IPS DF 4.7 (cell line): ENCODE measurements around the gene TUBD1.
"Not testable (repeated sequence)": the region's sequence is repeated elsewhere in the genome, so short reads cannot be mapped to it uniquely, and the experiment has no call there.

Experiments
- DNase-seq: peaks from one replicate; pipeline ENCODE4 v3.0.0-alpha.2; 2013; ENCODE audit warnings: low spot score; ENCODE audit errors: extremely low read depth

The TUBD1 gene

DNA sequence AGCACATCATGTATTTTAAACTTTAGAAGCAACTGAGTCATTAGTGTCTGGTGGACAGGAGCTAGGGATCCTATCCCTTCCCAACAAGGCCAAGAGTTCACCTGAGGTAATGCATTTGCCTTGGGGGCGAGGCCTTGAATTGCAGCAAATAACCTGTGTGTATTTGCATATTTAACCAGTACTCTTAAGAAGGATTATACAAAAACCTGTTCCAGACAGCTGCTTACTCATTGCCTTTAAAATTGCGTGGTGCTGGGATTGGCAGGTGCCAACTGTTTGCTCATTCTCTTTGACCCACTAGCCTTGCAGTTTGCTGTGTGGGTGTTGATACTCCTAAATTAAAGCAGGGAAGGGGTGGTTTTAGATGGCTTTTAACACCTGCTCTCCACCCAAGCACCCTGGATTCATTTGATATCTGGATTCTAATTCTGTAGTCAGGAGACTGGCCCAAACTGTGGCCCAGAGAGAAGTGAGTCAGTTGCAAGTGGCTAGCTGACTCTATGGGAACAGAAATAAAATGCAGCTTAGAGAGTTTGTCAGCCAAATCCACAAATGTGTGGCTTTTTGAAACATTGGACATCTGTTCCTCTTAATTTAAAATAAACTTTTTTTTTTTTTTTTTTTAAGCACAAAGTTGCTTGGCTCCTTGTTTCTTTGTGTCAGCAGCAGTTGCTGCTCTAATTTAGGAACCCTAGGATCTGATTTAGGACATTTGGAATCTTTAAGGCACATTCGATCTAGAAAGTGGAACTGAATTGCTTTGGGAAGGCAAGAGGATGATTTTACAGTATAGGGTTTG is 46.9 kb downstream of the TUBD1 start:
- no peak for DNase-seq

DNA sequence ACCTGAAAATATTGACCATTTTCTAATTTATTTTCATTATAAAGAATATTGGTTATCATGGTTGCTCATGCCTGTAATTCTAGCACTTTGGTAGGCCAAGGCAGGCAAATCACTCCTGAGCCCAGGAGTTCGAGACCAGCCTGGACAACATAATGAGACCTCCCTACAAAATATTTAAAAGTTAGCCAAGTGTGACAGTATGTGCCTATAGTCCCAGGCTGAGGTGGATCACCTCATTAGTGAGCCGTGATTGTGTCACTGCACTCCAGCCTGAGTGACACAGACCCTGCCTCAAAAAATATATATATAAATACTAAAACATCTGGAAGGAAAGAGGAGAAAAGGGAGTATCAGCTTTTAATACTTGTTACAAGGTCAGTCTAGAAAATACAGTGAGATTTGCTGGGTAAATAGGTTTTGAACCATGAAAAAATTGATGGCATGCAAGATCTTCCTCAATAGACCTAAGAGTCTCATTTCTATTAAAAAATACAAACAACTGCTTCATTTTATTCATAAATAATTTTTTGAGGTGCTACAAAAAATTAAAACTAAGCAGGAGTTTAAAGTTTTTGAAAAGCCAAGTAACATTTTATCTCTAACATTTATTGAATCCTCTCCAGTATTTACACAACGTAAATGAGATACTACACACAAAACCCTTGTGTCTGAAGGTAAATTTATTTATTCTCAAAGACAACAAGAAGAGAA is 47.7 kb downstream of the TUBD1 start:
- DNase-seq: no peak

DNA sequence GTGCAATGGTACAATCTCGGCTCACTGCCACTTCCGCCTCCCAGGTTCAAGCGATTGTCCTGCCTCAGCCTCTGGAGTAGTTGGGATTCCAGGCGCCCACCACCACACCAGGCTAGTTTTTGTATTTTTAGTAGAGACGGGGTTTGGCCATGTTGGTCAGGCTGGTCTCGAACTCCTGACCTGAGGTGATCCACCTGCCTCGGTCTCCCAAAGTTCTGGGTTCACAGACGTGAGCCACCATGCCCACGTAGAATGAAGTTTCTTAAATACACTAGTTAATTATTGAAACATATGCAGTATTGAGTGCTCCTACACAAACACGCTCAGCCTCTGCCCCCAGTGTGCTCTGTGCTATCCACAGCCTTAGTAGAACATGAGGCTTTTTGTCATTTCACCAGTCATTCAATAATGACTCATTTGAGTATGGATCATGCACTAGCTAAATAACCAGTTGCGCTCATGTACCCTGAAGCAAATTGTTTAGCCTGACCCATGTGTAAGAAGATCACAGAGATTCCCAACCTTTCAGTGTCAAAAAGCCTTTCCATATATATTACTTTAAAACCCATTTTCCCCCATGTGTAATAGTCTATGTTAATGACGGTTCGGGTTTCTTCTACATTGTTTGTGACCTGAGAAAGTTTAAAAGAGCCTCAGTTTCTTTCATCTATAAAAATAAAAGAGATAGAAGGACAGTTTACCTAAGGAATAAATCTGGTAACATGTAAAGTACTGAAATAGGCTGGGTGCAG is 49.7 kb downstream of the TUBD1 start:
- no peak for DNase-seq

DNA sequence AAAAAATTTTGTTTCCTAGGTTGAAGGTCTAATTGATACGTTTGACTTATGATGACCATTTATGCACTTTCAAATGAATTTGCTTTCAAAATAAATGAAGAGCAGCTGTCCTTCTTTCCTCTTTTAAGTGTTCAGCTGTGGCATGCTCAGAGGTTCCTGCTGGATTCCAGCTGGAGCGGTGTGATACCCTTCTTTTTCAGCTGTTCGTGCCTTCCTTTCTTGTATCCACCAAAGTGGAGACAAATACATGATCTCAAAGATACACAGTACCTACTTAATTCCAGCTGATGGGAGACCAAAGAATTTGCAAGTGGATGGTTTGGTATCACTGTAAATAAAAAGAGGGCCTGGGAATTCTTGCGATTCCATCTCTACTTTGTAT is 50.9 kb downstream of the TUBD1 start:
- DNase-seq: not testable (repeated sequence)

DNA sequence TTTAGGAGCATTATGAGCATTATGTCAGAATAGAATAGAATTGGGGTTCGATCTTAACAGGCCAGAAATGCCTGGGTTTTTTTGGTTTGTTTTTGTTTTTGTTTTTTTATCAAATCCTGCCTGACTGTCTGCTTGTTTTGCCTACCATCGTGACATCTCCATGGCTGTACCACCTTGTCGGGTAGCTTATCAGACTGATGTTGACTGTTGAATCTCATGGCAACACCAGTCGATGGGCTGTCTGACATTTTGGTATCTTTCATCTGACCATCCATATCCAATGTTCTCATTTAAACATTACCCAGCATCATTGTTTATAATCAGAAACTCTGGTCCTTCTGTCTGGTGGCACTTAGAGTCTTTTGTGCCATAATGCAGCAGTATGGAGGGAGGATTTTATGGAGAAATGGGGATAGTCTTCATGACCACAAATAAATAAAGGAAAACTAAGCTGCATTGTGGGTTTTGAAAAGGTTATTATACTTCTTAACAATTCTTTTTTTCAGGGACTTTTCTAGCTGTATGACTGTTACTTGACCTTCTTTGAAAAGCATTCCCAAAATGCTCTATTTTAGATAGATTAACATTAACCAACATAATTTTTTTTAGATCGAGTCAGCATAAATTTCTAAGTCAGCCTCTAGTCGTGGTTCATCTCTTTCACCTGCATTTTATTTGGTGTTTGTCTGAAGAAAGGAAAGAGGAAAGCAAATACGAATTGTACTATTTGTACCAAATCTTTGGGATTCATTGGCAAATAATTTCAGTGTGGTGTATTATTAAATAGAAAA is 51.5 kb downstream of the TUBD1 start:
- DNase-seq: not testable (repeated sequence)

DNA sequence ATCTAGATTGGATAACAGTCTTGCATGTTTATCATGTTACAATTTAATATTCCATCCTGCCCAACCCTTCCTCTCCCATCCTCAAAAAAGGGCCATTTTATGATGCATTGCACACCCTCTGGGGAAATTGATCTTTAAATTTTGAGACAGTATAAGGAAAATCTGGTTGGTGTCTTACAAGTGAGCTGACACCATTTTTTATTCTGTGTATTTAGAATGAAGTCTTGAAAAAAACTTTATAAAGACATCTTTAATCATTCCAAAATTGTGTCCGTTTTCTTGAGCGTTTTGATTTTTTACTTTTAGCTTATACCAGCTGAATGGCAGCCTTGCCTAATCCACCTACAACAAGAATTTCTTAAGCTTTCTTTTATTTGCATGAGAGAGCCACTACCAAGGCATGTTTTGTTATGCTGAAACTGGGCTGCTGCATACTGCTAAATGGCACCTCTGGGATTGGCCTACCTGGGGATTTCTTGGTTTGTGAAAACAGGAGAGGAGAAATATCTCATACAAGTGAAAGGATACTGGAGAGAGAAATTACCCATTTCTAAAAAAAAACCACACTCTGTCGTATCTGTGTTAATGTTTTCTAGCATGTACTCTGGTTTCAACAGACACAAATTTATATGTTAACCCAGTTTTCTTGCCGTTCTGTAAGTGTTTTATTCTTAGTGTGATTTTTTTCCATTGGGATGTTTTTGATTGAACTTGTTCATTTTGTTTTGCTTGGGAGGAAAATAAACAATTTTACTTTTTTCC is 52.2 kb downstream of the TUBD1 start:
- no peak for DNase-seq

DNA sequence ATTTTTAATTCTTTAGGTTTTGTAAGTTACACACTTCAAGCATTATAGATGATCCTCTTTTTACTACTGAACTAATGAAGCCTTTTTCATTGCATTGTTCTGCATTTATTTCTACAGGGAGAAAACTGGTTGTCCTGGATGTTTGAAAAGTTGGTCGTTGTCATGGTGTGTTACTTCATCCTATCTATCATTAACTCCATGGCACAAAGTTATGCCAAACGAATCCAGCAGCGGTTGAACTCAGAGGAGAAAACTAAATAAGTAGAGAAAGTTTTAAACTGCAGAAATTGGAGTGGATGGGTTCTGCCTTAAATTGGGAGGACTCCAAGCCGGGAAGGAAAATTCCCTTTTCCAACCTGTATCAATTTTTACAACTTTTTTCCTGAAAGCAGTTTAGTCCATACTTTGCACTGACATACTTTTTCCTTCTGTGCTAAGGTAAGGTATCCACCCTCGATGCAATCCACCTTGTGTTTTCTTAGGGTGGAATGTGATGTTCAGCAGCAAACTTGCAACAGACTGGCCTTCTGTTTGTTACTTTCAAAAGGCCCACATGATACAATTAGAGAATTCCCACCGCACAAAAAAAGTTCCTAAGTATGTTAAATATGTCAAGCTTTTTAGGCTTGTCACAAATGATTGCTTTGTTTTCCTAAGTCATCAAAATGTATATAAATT is 53.0 kb downstream of the TUBD1 start:
- no peak for DNase-seq

DNA sequence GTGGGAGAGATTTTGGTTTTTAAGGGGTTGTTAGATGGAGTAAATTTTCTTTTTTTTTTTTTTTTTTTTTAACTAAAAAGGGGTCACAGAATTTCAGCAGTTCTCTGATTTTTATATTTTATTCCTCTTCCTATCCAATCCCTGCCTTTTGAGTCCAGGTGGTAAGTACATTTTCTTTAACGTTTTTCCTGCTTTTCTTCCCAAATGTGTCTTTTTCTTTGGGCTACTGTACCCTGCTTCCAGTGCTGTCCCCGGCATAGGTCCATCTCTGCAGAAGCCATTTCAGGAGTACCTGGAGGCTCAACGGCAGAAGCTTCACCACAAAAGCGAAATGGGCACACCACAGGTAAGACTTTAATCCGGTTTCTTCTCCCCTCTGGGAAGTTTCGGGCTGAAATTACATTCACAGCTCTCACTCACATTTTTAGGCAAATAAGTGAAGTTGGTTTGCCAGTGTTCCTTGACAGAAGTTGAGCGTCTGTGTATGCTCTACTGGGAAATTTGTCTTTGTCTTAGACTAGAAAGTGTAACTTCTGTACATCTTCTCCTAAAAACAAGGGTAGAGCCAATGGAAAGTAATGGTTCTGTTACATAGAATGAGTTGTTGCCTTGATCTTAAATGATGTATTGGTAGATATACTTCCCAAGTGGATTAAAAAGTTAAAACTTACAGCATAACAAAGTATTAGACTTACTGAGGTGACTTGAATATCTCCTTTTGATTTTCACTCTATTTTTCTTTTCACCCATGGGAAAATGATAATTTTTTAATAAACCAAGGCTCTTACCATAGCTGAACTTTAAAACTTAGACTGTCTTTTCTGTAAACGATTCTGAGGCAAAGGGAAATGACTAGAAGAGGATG is 54.5 kb downstream of the TUBD1 start:
- no peak for DNase-seq

DNA sequence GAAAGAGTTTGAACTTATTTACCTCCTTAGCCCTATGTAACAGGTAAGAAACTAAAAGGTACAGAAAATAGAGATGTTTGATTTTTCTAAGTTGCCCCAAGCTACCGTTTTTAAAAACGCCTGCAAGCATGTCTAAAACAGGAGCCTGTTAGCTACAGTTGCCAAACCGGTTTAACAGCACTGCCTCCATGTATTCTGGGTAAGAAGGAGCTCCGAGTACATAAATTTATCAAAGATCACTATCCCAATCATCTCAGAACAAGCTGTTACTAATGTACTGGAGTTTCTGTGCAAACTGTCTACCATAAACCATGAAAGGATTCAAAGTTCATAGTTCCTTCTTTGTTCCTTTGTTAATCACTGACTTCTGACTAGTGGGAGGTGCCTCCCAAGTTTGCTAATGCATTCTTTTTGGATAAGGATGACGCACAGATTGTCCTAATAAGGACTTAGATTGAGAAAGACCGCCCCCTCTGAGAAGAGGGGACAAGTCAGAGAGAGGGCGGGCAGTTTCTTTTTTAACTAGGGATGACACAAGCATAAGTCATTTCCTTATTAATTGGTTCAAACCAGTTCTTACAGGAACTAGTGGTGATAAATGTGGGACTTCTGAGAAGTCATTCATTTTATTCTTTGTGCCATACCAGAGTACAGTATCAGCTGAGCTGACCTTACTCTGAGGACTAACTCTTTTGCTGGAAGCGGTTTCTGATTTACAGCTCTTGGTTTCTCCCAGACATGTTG is 55.3 kb downstream of the TUBD1 start:
- peak; percentile 92 for DNase-seq

DNA sequence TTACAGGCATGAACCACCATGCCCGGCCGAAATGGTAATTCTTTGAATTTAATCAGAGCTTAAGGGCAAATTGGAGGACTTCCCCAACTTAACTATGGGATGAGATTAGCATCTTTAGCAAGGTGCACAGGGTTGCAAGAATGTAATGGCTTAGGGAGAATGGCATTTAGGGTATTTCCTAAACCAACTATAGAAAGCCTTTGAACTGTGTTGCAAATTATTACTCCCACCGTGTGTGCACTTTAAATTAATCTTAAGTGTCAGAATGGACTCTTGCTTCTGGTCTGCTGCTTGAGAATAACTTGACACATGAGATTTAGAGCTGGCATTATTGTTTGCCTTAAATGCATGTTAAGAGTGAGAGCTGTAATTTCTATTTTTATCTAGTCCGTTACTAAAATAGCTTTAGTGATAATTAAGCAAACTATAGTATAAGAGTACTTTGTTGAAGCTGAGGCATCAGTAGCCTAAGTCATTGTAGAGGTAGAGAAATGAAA is 59.8 kb downstream of the TUBD1 start:
- DNase-seq: no peak

DNA sequence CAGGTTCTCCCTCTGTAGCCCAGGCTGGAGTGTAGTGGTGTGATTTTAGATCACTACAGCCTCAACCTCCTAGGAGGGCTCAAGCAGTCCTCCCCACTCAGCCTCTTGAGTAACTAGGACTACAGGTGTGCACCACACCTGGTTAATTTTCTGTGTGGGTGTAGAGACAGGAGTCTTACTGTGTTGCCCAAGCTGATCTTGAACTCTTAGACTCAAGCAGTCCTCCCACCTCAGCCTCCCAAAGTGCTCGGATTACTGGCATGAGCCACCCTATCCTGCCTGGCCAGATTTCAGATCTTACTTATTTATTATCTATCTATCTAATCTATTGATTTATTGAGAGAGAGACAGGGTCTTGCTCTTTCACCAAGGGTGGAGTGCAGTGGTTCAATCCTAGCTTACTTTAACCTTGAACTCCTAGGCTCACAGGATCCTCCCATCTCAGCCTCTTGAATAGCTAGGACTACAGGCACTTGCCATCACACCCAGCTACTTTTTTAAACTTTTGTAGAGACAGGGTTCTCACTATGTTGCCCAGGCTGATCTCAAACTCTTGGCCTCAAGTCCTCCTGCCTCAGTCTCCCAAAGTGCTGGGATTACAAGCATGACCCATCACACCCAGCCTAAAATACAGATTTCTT is 61.8 kb downstream of the TUBD1 start:
- DNase-seq: no peak

DNA sequence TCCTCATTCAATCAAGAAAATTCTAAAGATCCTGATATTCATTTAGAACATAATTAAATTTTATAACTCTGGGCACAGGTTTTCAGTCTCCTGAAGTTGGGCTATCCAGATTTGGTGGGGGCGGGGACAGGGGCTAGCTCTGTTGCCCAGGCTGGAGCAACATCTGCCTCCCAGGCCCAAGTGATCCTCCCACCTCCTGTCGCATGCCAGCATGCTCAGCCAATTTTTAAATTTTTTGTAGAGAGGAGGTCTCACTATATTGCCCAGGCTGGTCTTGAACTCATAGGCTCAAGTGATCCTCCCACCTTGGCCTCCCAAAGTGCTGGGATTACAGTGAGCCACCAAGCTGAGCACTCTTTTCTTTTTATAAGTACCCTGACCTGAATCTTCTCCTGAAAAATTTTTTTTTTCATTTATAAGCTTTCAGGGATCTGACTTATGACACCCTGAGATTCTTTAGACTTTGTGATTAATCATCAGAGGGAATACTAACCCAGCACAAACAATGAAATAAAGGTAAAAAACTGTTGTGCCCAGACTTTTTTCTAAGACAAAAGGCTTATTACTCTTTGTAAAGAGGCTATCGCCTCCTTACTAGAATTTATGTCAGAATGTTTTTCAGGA is 62.6 kb downstream of the TUBD1 start:
- no peak for DNase-seq

DNA sequence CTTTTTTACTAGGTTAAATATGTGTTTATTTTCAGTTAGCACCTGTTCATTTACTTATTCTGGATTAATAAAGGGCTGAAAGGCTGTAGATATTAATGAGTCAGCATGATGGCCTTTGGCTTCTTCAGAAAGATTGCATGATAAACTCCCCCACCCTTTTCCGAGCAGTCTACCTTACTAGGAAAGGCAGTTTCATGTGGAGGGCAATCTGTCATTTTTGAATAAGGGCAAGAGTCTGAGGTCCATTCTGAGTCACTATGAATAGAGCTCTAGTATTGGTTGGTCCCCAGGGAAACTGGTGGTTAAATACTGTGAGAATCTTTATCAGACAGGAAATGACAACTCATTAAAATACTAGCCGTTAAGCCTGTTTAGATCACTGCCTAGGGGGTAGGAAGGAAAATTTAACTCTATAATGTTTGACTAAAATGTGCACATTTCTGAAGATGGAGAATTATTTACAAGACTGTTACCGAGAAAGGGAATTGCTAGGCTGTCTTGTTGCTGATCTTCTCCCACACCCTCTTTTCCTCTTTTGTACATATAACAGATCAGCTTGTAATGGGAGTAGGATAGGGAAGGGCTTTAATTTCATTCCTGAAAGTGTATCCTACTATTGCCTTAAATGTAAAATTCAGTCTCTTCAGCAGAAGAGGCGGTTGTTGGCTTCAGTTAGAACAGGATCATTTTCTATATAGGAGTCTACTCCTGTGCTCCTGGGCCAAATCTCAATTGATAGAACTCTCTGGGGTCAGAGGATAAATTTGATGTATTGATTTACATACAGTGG is 63.3 kb downstream of the TUBD1 start:
- no peak for DNase-seq

DNA sequence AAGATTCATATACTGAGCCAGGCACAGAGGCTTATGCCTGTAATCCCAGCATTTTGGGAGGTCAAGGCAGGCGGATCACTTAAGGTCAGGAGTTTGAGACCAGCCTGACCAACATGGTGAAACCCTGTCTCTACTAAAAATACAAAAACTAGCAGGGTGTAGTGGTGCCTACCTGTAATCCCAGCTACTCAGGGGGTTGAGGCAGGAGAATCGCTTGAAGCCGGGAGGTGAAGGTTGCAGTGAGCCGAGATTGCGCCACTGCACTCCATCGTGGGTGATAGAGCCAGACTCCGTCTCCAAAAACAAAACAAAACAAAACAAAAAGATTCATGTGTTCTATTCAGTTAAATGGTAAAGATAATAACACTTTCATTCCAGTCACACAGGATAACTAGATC is 63.9 kb downstream of the TUBD1 start:
- not testable (repeated sequence) for DNase-seq

DNA sequence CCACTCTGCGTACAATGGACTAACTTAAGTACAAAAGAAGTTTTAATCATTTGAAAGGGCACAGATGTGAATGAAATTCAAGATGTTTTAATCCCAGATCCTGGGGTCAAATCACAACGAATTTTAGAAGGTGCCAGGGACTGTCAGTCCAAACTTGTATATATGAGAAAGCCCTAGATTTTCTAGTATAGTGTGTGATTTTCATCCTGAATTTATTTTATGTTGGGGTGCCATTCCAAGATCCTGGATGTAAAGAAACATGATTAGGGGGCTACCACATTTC is 64.3 kb downstream of the TUBD1 start:
- no peak for DNase-seq

DNA sequence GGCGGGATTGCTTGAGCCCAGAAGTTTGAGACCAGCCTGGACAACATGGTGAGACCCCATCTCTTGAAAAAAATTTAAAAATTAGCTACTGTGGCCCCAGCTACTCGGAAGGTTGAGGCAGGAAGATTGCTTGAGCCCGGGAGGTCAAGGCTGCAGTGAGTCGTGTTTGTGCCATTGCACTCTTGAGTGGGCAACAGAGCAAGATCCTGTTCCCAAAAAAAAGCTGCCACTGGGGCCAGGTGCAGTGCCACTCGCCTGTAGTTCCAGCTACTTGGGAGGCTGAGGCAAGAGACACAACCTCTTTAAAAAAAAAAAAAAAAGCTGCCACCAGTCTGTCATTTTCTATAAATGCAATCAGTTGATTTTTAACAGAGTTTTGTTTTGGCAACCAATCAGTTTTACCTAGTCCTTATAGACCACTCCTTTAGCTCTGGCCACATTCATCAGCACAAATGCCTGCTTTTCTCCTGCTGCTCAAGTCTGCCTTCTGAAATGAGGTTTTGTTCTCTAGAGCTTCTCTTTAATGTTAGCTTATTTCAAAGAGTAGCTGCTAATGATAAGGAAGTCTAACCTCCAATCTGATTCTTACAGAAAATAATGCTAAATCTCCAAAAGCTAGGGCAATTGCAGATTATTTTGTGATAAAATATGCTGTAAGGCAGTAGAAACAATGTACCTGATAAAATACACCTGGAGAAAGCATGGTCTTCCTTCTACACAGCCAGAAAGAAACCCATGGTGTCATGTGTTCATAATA is 64.8 kb downstream of the TUBD1 start:
- no peak for DNase-seq
